ENCODE results near the gene MTG2. TPM values are rescaled to one million over a fixed set of nuclear protein-coding genes. Genes with fewer than 3 reads are reported as not detected.

The MTG2 gene
- total RNA-seq, 1 experiment from 2014 or later = 110 TPM

DNA sequence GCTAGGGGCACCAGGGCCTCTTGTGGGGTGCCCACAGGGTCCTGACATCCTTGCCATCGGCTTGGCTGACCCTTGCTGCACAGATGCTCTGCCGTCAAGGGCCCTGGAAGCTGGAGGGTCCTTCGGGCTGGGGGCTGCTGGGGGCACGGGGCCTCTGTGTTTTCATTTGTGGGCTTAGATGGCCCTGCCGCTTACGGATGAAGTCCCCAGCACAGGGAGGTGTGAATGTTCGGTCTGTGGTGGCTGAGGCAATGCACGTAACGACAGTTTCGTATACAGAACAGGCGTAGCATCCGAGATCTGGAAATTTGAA is 24.8 kb upstream of the MTG2 start:
- H3K4me3 ChIP-seq (ENCODE audit: low read depth, low read length) = no peak overlapping the region
- peaks cover 24% of the 10 kb centered on the region for H3K4me1 ChIP-seq
- peaks cover 11% of the 10 kb centered on the region for H3K4me1 Mint-ChIP-seq (ENCODE audit: low read depth, unreplicated experiment)
- H3K9me3 Mint-ChIP-seq (ENCODE audit: unreplicated experiment) = peaks cover 5% of the 10 kb centered on the region
- TF ChIP-seq, protein P1, sequence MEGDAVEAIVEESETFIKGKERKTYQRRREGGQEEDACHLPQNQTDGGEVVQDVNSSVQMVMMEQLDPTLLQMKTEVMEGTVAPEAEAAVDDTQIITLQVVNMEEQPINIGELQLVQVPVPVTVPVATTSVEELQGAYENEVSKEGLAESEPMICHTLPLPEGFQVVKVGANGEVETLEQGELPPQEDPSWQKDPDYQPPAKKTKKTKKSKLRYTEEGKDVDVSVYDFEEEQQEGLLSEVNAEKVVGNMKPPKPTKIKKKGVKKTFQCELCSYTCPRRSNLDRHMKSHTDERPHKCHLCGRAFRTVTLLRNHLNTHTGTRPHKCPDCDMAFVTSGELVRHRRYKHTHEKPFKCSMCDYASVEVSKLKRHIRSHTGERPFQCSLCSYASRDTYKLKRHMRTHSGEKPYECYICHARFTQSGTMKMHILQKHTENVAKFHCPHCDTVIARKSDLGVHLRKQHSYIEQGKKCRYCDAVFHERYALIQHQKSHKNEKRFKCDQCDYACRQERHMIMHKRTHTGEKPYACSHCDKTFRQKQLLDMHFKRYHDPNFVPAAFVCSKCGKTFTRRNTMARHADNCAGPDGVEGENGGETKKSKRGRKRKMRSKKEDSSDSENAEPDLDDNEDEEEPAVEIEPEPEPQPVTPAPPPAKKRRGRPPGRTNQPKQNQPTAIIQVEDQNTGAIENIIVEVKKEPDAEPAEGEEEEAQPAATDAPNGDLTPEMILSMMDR (IDR thresholded peaks at IDR 0.05; ENCODE audit: insufficient read depth in 1 of 2, low read depth in 1 of 2, low read length in 1 of 2, severe bottlenecking in 1 of 2, unreplicated experiment in 1 of 2) = no peak
- no peaks in the 10 kb centered on the region for H3K27me3 ChIP-seq (replicated peaks; ENCODE audit: control insufficient read depth, insufficient read depth, low read length)
- CTCF ChIA-PET = no interaction called here
- H3K27ac Mint-ChIP-seq (ENCODE audit: unreplicated experiment) = no peak overlapping the region
- H3K9me3 ChIP-seq = no peaks in the 10 kb centered on the region
- H3K36me3 Mint-ChIP-seq (ENCODE audit: insufficient read depth, unreplicated experiment) = peaks cover 69% of the 10 kb centered on the region
- H3K36me3 ChIP-seq (ENCODE audit: control insufficient read depth, insufficient read depth, low read length) = peaks cover 8% of the 10 kb centered on the region
- no TSS peak for BruUV-seq (replicated peaks)
- no peaks in the 10 kb centered on the region for H3K27me3 Mint-ChIP-seq (ENCODE audit: insufficient read depth, unreplicated experiment)
- POLR2A ChIA-PET = no interaction called here
- intact Hi-C loops (cut with micrococcal nuclease; ENCODE audit: unreplicated experiment) = no loop called here
- H3K4me3 Mint-ChIP-seq (ENCODE audit: unreplicated experiment) = no peak overlapping the region
- DNase-seq = no peak

GRCh38 chr20:62158541-62158940 is 24.3 kb upstream of the MTG2 start:
- no peaks in the 10 kb centered on the region for H3K27me3 Mint-ChIP-seq (ENCODE audit: insufficient read depth, unreplicated experiment)
- H3K36me3 Mint-ChIP-seq (ENCODE audit: insufficient read depth, unreplicated experiment) = peaks cover 69% of the 10 kb centered on the region

DNA sequence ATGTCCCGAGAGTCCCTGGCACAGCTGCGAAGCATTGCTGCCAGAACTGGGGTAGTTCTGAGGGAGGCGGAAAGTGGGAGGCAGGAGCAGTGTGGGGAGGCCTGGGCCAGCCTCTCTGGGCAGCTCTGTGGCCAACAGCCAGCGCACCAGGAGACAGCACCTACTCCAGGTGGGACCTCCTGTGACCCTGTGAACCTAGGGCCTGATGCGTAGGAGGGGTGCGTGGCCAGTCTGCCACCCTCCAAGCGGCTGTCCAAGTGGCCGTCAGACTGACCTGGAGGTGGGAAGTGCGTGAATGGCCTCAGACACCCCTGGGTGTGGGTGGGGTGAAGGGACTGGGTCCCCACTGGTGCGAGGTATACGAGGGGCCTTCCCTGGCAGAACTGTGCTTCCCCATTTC is 23.8 kb upstream of the MTG2 start:
- intact Hi-C loops (cut with micrococcal nuclease; ENCODE audit: unreplicated experiment) = no loop called here
- Histone ChIP-seq H3K4me3 (ENCODE audit: low read depth, low read length) (no peak overlapping the region), H3K9me3 (no peaks in the 10 kb centered on the region), H3K36me3 (ENCODE audit: control insufficient read depth, insufficient read depth, low read length) (peaks cover 7% of the 10 kb centered on the region), H3K4me1 (peaks cover 24% of the 10 kb centered on the region), H3K27me3 (replicated peaks; ENCODE audit: control insufficient read depth, insufficient read depth, low read length) (no peaks in the 10 kb centered on the region)
- Mint-ChIP-seq H3K4me3 (ENCODE audit: unreplicated experiment) (no peak overlapping the region), H3K9me3 (ENCODE audit: unreplicated experiment) (no peaks in the 10 kb centered on the region), H3K4me1 (ENCODE audit: low read depth, unreplicated experiment) (peaks cover 11% of the 10 kb centered on the region), H3K27me3 (ENCODE audit: insufficient read depth, unreplicated experiment) (no peaks in the 10 kb centered on the region), H3K27ac (ENCODE audit: unreplicated experiment) (no peak overlapping the region), H3K36me3 (ENCODE audit: insufficient read depth, unreplicated experiment) (peaks cover 69% of the 10 kb centered on the region)
- ChIA-PET CTCF (no interaction called here), POLR2A (no interaction called here)
- BruUV-seq (replicated peaks) = no TSS peak
- TF ChIP-seq, protein P1 (IDR thresholded peaks at IDR 0.05; ENCODE audit: insufficient read depth in 1 of 2, low read depth in 1 of 2, low read length in 1 of 2, severe bottlenecking in 1 of 2, unreplicated experiment in 1 of 2) = no peak
- DNase-seq = no peak

More at GRCh38 chr20:62158541-62158940, 24.3 kb upstream of the MTG2 start:
- peaks cover 11% of the 10 kb centered on the region for H3K4me1 Mint-ChIP-seq (ENCODE audit: low read depth, unreplicated experiment)
- ChIA-PET POLR2A (no interaction called here), CTCF (no interaction called here)
- Histone ChIP-seq H3K4me3 (ENCODE audit: low read depth, low read length) (no peak overlapping the region), H3K27me3 (replicated peaks; ENCODE audit: control insufficient read depth, insufficient read depth, low read length) (no peaks in the 10 kb centered on the region), H3K4me1 (peaks cover 24% of the 10 kb centered on the region), H3K36me3 (ENCODE audit: control insufficient read depth, insufficient read depth, low read length) (peaks cover 8% of the 10 kb centered on the region), H3K9me3 (no peaks in the 10 kb centered on the region)
- intact Hi-C loops (cut with micrococcal nuclease; ENCODE audit: unreplicated experiment) = no loop called here
- no peak overlapping the region for H3K4me3 Mint-ChIP-seq (ENCODE audit: unreplicated experiment)
- no peak overlapping the region for H3K27ac Mint-ChIP-seq (ENCODE audit: unreplicated experiment)
- no TSS peak for BruUV-seq (replicated peaks)
- TF ChIP-seq, protein P1 (IDR thresholded peaks at IDR 0.05; ENCODE audit: insufficient read depth in 1 of 2, low read depth in 1 of 2, low read length in 1 of 2, severe bottlenecking in 1 of 2, unreplicated experiment in 1 of 2) = no peak
- H3K9me3 Mint-ChIP-seq (ENCODE audit: unreplicated experiment) = no peaks in the 10 kb centered on the region
- no peak for DNase-seq

Data from Caco-2 (cell line).